PC-9 (cell line): ENCODE results near the gene B3GLCT.

Experiments used
- EZH2 ChIP-seq: fragments of 200-600 bp; sonication (generic); IDR thresholded peaks from 2 replicates; pipeline ENCODE4 v1.8.0; 2017; ENCODE audit warnings: antibody characterized with exemption, low read depth
- TF ChIP-seq, protein P1 (sequence below): fragments of 200-600 bp; sonication (generic); conservative IDR thresholded peaks from 2 replicates; pipeline ENCODE4 v1.6.1; 2017; ENCODE audit warnings: mixed run types, antibody characterized with exemption, mild to moderate bottlenecking, moderate library complexity

DNA sequence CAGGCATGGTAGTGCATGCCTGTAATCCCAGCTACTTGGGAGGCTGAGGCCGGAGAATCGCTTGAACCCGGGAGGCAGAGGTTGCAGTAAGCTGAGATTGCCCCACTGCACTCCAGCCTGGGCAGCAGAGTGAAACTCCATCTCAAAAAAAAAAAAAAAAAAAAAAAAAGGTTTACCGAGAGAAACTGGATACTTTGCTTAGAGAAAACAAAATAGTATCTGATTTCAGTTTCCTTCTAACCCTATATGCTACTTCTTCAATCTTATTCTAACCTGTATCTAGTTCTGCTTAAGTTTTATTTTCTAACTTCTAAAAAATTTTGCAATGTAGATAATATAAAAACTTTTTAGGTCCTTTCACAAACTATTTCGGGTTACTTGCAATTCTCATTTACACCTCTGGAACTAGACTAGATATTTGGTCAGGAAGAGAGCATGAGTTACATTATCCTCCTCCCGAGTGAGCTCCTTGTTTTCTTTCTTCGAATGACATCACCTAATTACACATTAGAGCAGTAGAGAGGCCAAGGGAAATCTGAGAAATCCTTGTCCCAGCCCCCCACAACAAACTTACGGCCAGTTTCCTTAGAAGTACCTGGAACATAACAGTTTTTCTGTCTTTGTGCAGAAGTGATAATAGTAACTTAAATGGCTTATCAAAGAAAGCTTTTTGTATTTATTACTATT lies 128.9 kb downstream of the B3GLCT start:
- TF ChIP-seq, protein P1, sequence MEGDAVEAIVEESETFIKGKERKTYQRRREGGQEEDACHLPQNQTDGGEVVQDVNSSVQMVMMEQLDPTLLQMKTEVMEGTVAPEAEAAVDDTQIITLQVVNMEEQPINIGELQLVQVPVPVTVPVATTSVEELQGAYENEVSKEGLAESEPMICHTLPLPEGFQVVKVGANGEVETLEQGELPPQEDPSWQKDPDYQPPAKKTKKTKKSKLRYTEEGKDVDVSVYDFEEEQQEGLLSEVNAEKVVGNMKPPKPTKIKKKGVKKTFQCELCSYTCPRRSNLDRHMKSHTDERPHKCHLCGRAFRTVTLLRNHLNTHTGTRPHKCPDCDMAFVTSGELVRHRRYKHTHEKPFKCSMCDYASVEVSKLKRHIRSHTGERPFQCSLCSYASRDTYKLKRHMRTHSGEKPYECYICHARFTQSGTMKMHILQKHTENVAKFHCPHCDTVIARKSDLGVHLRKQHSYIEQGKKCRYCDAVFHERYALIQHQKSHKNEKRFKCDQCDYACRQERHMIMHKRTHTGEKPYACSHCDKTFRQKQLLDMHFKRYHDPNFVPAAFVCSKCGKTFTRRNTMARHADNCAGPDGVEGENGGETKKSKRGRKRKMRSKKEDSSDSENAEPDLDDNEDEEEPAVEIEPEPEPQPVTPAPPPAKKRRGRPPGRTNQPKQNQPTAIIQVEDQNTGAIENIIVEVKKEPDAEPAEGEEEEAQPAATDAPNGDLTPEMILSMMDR = no peak
- no peak for TF ChIP-seq EZH2
